Measurements from ENCODE around the gene TOP1. TPM values are rescaled to one million over a fixed set of nuclear protein-coding genes. Genes with fewer than 3 reads are reported as not detected.

The TOP1 gene
- total RNA-seq, 6 experiments from 2014 or later: 17.3 to 29.7 (median 25.5) TPM

DNA sequence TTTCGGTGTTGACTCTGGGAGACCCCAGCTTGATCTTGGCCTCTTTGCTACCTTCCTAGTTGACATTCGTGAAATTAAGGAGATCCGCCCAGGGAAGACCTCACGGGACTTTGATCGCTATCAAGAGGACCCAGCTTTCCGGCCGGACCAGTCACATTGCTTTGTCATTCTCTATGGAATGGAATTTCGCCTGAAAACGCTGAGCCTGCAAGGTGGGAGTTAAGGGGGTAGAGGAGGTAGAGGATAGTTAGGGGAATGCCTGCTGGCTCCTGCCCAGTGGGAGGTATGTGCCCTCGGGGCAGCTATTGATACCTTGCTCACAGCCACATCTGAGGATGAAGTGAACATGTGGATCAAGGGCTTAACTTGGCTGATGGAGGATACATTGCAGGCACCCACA is 130.9 kb downstream of the TOP1 start:
- peaks cover 0 to 6% (median 0%) of the 10 kb centered on the region in 4 donors for H3K4me1 ChIP-seq
- 92% methylated on average over 9 of the region's 10 CpGs for WGBS (ENCODE audit: insufficient coverage, low coverage, low lambda C conversion rate, missing lambda C conversion rate)

DNA sequence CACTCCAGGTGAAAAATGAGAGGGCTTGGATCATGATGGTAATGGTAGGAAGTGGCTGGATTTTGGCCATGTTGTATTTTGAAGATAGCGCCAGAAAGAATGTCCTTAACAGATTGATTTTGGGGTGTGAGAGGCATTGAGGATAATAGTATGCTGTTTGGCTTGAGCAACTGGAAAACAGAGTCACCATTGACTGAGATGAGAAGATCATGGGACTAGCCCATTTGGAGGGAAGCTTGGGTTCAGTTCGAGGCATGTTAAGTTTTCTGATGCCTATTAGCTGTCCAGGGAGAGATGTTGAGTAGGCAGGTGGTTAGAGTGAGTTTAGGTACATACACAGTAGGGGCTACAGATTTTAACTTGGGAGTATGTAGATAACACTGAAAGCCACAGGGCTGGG is 132.1 kb downstream of the TOP1 start:
- WGBS (ENCODE audit: insufficient coverage, low coverage, low lambda C conversion rate, missing lambda C conversion rate): 85% methylated on average over 2 of the region's 2 CpGs
- Histone ChIP-seq H3K4me1 (no peaks in the 10 kb centered on the region), H3K27ac (no peak overlapping the region), H3K36me3 (peaks cover 0 to 24% (median 7%) of the 10 kb centered on the region in 4 donors), H3K27me3 (no peaks in the 10 kb centered on the region), H3K9me3 (no peaks in the 10 kb centered on the region), H3K4me3 (no peak overlapping the region)
- no peak for DNase-seq
- intact Hi-C loops (cut with DNase I): no loop called here
- no peak for ATAC-seq
- TF ChIP-seq POLR2A (IDR thresholded peaks at IDR 0.05) (no peak), CTCF (IDR thresholded peaks at IDR 0.05) (no peak)

More for the DNA sequence above, 130.9 kb downstream of the TOP1 start:
- no peak for DNase-seq
- Histone ChIP-seq H3K4me3 (no peak overlapping the region), H3K36me3 (peaks cover 0 to 14% (median 2%) of the 10 kb centered on the region in 4 donors), H3K27ac (no peak overlapping the region), H3K27me3 (no peaks in the 10 kb centered on the region), H3K9me3 (no peaks in the 10 kb centered on the region)
- ATAC-seq: no peak
- TF ChIP-seq POLR2A (IDR thresholded peaks at IDR 0.05) (no peak), CTCF (IDR thresholded peaks at IDR 0.05) (no peak)
- intact Hi-C loops (cut with DNase I): no loop called here

DNA sequence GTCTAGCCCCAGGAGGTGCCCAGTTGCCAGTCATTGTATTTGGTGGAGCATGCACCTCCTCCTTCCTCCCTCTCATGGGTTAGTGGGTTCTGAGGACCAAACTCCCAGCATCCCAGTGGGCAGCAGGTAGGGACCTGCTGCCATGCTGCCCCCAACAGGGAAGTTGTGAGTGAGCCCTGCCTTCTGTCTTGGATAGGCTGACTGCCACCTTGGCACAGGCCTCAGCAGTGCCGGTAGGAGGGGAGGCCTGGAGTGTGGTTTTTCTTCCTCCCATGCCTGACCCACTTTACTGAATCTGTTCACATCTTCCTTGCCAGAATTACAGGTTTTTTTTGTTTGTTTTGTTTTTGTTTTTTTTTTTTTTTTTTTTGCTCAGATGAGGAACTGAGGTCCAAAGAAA is 133.3 kb downstream of the TOP1 start:
- TF ChIP-seq POLR2A (IDR thresholded peaks at IDR 0.05): no peak
- TF ChIP-seq CTCF (IDR thresholded peaks at IDR 0.05): no peak
- no peak overlapping the region for H3K27ac ChIP-seq
- intact Hi-C loops (cut with DNase I): no loop called here
- H3K9me3 ChIP-seq: no peaks in the 10 kb centered on the region
- DNase-seq (no peak), ATAC-seq (peak in 1 of 4 donors; percentile 13)
- peaks cover 0 to 33% (median 7%) of the 10 kb centered on the region in 4 donors for H3K36me3 ChIP-seq
- no peak overlapping the region for H3K4me3 ChIP-seq
- H3K4me1 ChIP-seq: no peaks in the 10 kb centered on the region
- no peaks in the 10 kb centered on the region for H3K27me3 ChIP-seq
- WGBS (ENCODE audit: insufficient coverage, low coverage, low lambda C conversion rate, missing lambda C conversion rate): 57% methylated on average over 1 of the region's 1 CpG

GRCh38 chr20:41162396-41162795 is 133.8 kb downstream of the TOP1 start:
- H3K27ac ChIP-seq: no peak overlapping the region
- no CpG with 5 or more reads among the region's 11 CpGs for WGBS (ENCODE audit: insufficient coverage, low coverage, low lambda C conversion rate, missing lambda C conversion rate)
- intact Hi-C loops (cut with DNase I): no loop called here
- peak in 1 of 3 donors; percentile 40 for DNase-seq
- H3K4me1 ChIP-seq: no peaks in the 10 kb centered on the region
- ATAC-seq: no peak
- TF ChIP-seq CTCF (IDR thresholded peaks at IDR 0.05) (no peak), POLR2A (IDR thresholded peaks at IDR 0.05) (no peak)
- H3K9me3 ChIP-seq: no peaks in the 10 kb centered on the region
- no peaks in the 10 kb centered on the region for H3K27me3 ChIP-seq
- no peak overlapping the region for H3K4me3 ChIP-seq
- peaks cover 0 to 35% (median 7%) of the 10 kb centered on the region in 4 donors for H3K36me3 ChIP-seq

GRCh38 chr20:41163821-41164220 is 135.2 kb downstream of the TOP1 start:
- H3K4me1 ChIP-seq: no peaks in the 10 kb centered on the region
- no peak overlapping the region for H3K27ac ChIP-seq
- ATAC-seq: no peak
- WGBS (ENCODE audit: insufficient coverage, low coverage, low lambda C conversion rate, missing lambda C conversion rate): 100% methylated on average over 3 of the region's 11 CpGs
- no peak overlapping the region for H3K4me3 ChIP-seq
- H3K9me3 ChIP-seq: no peaks in the 10 kb centered on the region
- peaks cover 0 to 35% (median 8%) of the 10 kb centered on the region in 4 donors for H3K36me3 ChIP-seq
- no peak for TF ChIP-seq CTCF (IDR thresholded peaks at IDR 0.05)
- TF ChIP-seq POLR2A (IDR thresholded peaks at IDR 0.05): no peak
- intact Hi-C loops (cut with DNase I): no loop called here
- DNase-seq: peak in 1 of 3 donors; percentile 40
- H3K27me3 ChIP-seq: no peaks in the 10 kb centered on the region

Measured in right lobe of liver (tissue), 6 donors.